ENCODE results near the gene BBS2.

BBS2 gene, protein sequence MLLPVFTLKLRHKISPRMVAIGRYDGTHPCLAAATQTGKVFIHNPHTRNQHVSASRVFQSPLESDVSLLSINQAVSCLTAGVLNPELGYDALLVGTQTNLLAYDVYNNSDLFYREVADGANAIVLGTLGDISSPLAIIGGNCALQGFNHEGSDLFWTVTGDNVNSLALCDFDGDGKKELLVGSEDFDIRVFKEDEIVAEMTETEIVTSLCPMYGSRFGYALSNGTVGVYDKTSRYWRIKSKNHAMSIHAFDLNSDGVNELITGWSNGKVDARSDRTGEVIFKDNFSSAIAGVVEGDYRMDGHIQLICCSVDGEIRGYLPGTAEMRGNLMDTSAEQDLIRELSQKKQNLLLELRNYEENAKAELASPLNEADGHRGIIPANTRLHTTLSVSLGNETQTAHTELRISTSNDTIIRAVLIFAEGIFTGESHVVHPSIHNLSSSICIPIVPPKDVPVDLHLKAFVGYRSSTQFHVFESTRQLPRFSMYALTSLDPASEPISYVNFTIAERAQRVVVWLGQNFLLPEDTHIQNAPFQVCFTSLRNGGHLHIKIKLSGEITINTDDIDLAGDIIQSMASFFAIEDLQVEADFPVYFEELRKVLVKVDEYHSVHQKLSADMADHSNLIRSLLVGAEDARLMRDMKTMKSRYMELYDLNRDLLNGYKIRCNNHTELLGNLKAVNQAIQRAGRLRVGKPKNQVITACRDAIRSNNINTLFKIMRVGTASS

GRCh38 chr16:56519459-56520250 lies at the start of gene BBS2:
TSS of gene BBS2 (minus strand) at chr16:56520024. CDS start at chr16:56519862, 162 bp downstream.
- DNase-seq (peak; percentile 94), ATAC-seq (peak; percentile 84)

DNA sequence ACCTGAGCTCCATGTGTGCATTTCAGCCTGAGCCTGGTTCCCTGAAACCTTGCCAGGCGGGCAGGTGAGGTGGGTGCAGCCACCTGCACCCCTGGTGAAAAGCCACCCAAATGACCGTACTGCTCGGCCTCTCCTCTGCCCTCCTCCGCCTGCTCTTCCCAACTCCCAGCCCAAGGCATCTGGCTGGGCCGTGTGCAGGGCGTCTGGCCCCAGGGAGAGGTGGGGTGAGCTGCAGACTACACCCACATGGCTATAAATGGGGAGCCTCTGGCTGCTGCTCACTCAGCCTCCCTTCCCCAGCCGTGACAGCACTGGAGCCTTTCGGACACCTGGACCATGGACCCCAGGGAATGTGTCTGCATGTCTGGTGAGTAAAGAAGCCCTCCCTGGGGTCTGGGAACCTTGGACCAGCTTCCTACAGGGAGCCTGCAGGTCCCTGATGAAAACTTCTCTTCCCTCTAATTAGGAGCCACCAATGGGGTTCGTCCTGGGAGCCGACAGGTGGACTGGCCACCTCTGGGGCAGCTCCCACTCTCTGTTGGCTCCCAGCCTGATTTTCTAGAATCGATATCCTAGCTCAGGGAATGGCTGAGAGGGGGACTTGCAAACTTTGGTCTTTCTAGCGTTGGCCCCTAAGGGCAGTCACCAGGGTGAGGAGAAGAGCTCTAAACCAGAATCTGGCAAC lies 45.1 kb upstream of the BBS2 start, which contains the start of gene MT4:
Gene MT4, plus strand, starts transcription at position 281 of the 685 bp plus-strand sequence. Its CDS starts 56 bp downstream, at position 337.
- ATAC-seq (no peak), DNase-seq (no peak)

DNA sequence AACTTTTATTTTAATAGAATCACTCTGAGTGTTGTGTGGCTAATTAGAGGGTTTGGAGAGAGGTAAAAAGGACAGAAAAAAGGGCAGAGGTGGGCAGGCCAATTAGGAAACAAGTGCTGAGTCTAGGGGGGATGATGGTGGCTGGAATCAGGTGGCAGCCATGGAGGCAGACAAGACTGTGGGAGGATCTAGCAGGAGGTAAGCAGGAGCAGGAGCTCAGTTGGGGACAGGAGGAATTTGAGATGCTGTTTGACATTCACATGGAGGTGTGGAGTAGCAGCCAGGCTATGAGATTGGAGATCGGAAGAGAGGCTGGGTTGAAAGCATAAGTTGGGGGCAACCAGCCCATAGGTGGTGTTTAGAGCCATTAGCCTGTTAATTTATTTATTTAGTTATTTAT lies 41.3 kb upstream of the BBS2 start:
- DNase-seq (no peak), ATAC-seq (no peak)

GRCh38 chr16:56560447-56560846 lies 40.6 kb upstream of the BBS2 start:
- no peak for ATAC-seq
- no peak for DNase-seq

GRCh38 chr16:56559109-56559508 lies 39.3 kb upstream of the BBS2 start:
- no peak for ATAC-seq
- DNase-seq = no peak

DNA sequence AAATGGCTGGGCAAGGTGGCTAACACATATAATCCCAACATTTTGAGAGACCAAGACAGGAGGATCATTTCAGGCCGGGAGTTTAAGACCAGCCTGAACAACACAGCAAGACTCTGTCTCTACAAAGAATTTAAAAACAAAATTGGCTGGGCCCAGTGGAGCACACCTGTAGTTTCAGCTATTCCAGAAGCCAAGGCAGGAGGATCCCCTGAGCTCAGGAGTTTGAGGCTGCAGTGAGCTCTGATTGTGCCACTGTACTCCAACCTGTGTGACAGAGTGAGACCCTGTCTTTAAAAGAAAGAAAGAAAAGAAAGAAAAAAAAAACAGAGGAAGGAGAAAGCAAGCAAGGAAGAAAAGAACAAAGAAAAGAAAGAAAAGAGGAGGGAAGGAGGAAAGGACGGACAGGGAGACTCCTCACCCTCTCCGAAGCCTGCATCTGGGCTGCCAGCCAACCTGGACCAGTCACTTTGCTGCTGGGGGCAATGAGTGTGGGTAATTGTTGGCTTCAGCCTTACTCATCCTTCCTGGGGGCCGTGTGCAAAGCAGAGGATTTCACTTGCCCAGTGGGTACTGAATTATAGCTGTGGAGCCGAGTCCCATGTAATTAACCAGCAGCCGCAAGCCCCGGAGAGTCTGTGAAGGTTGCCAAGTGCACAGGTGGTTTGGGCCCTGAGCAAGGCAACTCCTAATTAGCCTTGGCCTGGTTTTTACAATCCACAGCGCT lies 38.4 kb upstream of the BBS2 start:
- DNase-seq (no peak), ATAC-seq (no peak)

GRCh38 chr16:56554441-56554840 lies 34.6 kb upstream of the BBS2 start:
- DNase-seq (no peak), ATAC-seq (no peak)

DNA sequence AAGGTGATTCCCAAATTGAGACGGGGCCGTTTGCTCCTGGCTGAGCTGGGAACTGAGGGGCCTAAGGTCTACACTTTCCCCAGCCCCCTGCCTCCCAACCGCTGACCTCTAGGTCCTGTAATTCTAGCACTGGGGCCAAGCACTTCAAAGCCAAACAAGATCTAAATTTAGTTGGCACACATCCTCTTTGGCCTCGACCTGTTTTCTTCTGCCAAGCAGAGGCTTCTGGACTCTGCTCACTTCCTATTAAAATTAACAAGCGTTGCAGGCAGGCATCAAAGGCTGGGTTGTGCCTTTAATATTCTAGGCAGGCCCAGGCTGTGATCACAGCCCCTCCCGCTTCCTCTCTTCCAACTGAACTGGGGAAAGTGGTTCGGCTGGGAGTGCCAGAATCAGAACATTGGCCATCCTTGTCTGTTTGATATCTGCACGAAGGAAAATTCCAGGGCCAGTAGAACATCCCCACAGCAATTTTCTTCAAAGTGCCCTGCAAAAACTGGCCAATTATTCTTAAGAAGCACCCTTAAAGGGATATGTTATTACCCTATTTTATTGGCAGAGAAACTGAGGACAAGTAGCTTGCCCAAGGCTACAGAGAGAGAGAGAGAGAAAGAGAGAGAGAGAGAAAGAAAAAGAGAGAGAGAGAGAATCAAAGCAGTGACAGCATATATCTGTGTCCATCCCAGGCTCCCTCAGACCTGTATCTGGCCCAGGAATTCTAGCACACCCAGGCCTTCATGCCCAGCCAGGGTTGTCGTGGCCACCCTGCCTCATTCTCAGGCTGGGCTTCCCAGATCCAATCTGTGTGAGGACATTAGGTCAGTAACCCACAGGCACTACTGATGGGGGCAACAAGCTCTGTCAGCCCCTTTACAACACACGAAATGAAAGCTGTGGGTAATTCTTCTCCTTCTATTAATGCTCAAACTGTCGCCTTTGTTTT lies 32.2 kb upstream of the BBS2 start:
- DNase-seq = no peak
- no peak for ATAC-seq

- ATAC-seq (peak; percentile 88), DNase-seq (peak; percentile 9)
Observed at GRCh38 chr16:56549744-56550385, 30.0 kb upstream of the BBS2 start.

- ATAC-seq (no peak), DNase-seq (no peak)
Observed at GRCh38 chr16:56549161-56549560, 29.3 kb upstream of the BBS2 start.

GRCh38 chr16:56547949-56548567 lies 28.2 kb upstream of the BBS2 start:
- DNase-seq (no peak), ATAC-seq (no peak)

- ATAC-seq = no peak
- DNase-seq = no peak
Observed at GRCh38 chr16:56547120-56547948, 27.5 kb upstream of the BBS2 start.

DNA sequence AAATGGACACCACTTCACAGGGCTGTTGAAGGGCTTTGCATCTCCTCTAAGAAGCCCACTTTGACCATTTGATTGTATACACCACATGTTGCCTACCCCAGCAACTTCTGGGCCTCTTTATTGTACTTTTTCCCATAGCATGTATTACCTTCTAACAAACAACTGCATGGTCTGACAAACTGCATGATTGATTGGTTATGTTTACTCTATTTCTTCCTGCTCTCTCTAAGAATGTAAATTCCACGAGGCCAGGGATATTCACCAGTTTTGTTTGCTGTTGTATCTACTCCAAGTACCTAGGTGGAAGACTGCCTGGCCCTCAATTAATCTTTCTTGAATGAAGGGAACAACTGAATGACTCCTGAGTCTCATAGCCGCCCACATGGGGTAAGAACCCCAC lies 22.2 kb upstream of the BBS2 start:
- ATAC-seq (no peak), DNase-seq (no peak)

DNA sequence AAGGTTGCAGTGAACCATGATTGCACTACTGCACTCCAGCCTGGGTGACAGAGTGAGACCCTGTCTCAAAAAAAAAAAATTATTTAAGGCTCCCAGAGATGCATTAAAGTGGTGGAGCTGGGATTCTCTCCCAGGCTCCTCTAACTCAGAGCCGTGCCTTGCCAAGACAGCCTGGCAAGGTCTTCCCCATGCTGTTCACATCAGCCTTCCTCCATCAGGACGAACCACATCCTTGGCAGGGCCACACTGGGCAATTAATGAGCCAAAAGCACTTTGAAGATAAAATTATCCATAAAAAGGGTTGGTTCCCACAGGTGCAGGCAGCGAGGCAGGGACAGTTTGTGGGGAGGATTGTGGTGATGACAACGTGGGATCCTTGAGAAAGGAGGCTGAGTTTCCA lies 19.8 kb upstream of the BBS2 start:
- ATAC-seq (no peak), DNase-seq (no peak)

DNA sequence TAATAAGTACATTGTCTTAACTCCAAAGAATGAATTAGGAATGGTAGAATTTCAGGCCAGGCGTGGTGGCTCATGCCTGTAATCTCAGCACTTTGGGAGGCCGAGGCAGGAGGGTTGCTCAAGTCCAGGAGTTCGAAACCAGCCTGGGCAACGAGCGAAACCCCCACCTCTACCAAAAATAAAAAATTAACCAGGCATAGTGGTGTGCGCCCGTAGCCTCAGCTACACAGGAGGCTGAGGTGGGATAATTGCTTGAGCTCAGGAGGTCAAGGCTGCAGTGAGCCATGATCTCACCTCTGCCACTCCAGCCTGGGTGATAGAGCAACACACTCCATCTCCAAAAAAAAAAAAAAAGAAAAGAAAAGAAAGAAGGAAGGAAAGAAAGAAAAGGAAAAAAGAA lies 18.5 kb upstream of the BBS2 start:
- DNase-seq (no peak), ATAC-seq (no peak)

- DNase-seq = no peak
- ATAC-seq = no peak
Observed at GRCh38 chr16:56534847-56535383, 15.1 kb upstream of the BBS2 start.

GRCh38 chr16:56532714-56533113 lies 12.9 kb upstream of the BBS2 start:
- no peak for ATAC-seq

GRCh38 chr16:56530872-56531271 lies 11.0 kb upstream of the BBS2 start:
- ATAC-seq (no peak), DNase-seq (no peak)

More at GRCh38 chr16:56532714-56533113, 12.9 kb upstream of the BBS2 start:
- no peak for DNase-seq
